Ecto neural progenitor cell (in vitro differentiated cells): ENCODE data around the gene EVC.

Source experiments
- DNase-seq: peaks from one replicate; pipeline ENCODE4 v3.0.0-alpha.2; 2018; ENCODE audit warnings: low spot score

The EVC gene

GRCh38 chr4:5730993-5731990, 20.3 kb downstream of the EVC start:
- no peak for DNase-seq

DNA sequence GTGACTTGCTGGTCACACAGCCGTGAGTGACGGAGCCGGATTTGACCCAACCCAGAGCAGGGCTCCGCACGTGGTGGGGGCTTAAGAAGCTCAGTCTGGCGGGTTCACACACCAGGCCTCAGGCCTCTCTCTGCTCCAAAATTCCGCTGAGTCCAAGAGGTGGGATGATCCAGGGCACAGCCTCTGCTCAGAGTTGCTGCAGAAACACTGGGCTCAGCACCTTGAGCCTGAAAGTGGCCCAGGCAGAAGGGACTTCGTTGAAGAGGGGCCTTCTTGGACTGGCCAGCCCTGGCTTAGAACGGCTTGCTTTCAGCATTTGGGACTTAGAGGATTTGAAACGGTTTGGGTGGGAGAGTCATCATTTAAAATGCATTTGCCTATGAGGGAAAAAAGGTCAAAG, 21.2 kb downstream of the EVC start:
- DNase-seq, result no peak

DNA sequence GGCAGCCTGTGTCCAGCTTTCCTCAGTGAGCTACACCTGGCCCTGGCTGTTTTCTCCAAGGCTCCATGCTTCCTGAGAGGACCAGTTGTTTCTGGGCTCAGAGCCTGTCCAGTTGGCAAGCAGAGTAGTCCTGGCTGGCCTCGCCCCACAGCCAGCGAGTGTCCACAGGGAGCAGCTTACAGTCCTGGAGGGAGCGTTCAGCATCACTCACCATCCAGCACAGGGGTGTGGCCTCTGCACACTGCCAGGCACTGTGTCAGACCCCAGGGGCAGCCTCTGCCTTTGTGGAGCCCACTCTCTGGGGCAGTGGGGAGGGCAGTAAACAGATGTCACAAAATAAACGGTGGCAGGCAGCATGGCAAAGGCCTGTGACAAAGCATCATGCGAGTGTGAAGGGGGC, 23.9 kb downstream of the EVC start:
- DNase-seq, result no peak

- DNase-seq, result no peak
These were observed 24.5 kb downstream of the EVC start for GRCh38 chr4:5735463-5735862.

DNA sequence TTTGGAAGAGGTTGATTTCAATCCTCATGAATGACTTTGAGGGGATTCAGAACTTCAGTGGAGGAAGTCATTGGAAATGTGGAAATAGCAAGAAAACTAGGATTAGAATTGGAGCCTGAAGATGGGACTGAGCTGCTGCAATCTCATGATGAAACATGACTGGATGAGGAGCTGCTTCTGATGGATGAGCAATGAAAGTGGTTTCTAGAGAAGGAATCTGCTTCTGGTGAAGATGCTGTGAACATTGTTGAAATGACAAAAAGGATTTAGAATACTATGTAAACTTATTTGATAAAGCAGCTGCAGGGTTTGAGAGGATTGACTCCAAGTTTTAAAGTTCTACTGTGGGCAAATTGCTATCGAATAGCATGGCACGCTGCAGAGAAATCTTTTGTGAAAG, 27.1 kb downstream of the EVC start:
- DNase-seq, result no peak

GRCh38 chr4:5742388-5742787, 31.4 kb downstream of the EVC start:
- no peak for DNase-seq

GRCh38 chr4:5742968-5743367, 32.0 kb downstream of the EVC start:
- DNase-seq, result no peak

DNA sequence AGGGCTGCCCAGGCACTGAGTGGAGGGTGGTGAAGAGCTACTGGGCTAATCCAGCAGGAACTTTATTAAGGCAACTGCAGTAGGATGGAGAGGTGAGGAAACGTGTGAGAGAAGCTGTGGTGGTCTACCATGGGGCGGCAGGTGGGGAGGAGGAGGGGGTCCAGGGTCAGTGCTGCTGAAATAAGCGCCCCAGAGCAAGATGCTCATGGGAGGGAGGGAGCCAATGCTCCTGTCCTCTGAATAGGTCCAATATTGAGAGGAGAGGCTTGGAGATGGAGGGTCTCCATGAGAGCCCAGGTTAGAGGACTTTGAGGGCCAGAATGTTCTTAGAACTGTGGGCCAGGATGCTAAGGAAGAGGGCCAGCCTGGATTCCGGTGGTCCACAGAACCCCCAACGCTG, 35.2 kb downstream of the EVC start:
- no peak for DNase-seq

DNA sequence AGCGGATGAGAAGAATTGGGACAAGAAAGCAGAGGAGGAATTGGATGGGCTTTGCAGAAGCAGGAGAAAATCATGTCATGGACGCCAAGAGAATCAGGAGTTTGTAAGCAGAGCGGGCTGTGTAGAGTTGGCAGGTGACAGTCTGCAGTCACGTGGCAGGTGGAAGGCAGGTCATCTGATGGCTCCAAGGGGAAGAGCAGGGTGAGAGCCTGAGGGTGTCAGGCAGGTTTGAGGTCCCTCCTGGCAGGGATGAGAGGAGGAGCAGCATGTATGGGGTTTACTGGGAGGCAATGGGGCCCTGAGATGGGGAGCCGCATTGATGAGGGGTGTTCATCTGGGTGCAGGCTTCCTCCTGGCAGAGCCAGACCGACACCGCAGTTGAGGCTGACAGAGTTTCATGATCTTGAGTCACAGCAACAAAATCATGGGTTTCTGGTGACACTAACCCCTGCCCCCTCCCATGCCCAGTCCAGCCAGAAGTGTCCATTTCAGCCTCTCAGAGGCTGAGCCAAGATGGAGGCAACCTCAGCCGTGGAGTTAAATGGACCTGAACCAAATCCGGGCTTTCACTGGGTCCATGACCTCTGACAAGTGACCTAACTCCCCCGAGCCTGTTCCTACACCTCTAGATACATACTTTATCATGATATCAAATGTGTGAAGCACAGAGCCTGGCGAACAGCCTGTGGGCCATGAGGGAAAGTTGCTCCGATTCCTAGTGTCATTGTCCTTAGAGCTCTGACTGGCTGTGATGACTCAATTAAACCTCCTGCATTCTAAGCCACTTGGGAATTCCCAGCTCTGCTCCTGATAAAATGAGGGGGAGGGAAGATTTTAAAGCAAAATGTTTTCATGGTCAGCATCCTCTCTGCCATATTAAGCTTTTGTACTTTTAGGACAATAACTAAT, 36.1 kb downstream of the EVC start:
- DNase-seq, result no peak

DNA sequence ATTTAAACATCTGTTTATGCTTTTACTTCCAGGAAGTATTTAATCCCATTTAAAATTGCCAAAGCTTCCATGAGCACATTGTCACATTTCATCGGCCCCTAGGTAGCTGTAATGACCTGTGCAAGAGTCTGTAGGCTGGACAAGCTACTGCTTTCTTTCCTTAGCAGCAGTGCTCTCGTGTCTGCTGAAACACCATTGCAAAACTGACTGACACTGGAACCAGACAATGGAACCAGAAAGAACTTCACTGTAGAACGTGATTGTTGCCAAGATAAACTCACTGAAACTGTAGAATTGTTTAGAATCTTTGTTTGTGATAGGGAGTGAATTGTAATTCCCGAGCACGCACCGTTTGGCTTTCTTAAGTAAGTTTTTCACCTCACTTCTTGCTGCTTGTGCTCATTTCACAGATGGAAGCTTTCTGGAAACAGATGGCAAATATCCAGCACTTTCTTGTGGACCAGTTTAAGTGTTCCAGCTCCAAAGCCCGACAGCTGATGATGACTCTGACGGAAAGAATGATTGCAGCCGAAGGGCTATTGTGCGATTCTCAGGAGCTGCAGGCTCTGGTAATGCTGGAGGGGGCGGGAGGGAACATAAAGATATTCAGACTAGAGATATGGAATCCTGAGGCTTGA, 36.9 kb downstream of the EVC start:
- DNase-seq, result no peak

DNA sequence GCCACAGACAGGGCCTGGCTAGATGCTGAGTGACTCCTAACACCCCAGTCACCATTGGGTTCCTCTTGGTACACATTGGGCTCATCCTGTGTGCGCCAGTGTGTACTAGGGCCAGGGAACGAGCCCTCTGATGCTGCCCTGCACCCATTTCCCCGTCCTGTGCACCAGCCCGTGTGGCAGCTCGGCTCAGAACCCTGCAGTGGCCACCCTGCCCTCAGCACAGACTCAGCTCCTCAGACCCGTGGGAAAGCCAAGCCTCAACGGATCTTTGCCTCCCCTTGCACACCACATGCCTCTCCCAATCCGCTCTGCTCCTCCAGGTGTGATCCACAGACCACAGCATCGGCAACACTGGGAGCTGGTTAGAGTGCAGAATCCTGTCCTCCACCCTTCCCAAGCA, 38.6 kb downstream of the EVC start:
- no peak for DNase-seq

DNA sequence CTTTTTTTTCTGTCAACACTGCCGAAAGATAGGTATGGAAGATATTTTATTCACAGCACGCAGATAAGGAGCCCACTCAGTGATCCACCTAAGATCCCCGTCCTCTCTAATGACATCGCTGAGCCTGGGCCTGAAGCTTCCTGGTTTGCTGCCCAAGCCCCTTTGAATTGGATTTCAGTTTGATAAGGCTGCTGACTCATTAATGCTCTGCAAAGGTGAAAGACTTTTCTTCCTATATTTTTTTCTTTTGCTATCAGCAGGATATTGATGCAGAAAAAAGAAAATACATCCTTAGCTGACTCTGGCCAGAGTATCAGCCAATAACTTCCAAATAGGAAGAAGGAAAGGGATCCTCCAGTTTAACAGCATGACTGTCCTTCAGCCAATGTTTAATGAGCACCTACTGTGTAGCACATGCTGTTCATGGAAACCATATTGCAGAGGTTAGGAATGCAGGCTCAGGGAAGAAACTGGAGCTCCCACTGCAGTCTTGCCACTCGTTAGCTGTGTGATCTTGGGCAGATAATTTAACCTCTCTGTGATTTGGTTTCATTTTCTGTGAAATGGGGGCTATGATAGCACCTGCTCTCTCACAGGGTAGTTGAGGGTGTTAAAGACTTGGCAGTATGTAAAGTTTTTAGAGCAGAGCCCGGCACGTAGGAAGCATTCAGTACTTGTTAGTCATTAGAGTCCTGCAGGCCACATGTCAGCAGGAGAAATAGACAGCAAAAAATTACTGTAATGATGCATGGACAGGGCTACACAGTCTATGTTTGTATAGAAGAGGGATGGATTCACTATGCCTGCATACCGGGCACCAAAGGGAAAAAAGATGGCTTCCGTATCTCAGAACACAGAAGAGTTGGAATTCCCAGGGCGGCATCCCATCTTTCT, 39.3 kb downstream of the EVC start:
- no peak for DNase-seq

DNA sequence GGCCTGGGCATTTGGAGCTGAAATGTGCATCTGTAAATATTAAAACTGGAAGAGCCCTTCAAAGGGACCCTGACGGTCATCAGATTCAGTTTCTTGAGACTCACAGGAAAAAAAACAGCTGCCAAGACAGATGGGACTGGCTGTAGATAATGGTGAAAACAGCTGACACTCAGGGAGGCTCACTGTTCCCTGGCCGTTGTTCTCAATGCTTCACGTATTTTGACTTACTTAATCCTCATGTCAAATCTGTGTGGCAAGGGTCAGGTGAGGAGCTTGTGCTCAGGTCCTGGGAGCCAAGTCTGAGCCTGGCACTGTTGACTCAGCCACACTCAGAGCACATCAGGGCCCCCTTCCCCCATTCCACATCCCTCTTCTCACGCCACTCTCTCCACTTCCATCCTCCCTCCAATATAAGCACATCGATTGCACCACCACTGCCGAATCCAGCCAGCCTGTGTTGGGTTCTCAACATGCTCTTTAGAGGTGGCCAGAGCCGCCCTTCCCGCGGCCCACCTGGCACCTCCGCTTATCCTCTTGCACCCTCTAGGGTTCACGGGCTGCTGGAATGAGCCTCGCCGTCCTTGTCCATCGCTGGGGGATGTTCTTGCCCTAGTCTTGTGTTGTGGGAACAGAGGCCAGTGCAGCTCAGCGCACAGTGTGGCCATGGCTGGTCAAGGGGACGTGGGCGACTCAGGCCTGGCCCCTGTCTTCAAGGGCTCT, 40.1 kb downstream of the EVC start:
- no peak for DNase-seq

- no peak for DNase-seq
These were observed 40.8 kb downstream of the EVC start for GRCh38 chr4:5751666-5752375.

- DNase-seq, result peak; percentile 55
These were observed 41.6 kb downstream of the EVC start for GRCh38 chr4:5752376-5753184.

GRCh38 chr4:5753366-5753765, 42.4 kb downstream of the EVC start:
- DNase-seq, result no peak

DNA sequence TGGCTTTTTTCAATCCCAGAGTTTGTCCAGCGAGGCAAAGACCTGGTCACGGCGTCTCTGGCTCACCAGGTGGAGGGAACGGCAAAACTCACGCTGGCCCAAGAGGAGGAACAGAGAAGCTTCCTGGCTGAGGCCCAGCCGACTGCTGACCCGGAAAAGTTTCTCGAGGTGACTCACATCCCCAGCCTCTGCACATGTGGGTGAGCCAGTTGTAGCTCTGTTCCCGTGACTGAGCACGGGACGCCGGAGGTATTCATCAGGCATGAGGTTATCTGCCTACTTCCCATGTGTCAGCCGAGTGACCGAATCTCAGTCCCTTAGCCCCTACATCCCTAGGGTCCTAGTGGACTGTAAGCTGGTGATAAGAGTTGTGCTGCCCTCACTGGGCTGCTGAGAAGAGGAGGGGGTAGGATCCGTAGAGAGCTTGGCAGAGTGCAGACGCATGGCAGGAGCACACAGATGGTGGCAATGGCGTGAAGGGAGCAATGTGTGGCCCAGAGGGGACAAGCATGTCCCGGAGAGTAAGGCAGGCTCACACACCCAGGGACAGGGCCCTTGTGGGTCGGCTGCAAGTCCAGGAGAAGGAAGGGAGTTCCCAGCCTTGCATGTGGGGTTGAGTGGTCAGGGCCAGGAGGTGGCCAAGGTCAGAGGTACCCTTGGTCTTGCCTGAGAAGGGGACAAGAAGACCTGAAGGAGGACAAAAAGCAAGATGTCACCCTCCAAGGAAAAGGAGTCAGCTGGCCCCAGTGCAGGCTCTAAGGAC, 42.9 kb downstream of the EVC start:
- no peak for DNase-seq

DNA sequence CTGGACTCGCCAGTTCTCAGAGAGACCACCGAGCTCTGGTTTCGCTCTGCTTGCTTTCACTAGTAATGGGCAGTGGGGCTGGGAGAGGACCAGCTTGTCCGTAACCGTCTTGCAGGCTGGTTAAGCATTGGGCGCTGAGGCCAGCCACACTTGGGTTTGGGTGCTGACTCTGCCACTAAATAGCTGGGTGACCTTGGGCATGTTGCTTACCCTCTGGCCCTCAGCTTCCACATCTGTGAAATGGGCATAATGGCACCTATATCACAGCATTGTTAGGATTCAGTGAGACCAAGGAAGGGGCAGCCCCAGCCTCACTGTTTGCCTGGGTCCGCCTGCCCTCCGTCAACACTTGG, 43.5 kb downstream of the EVC start:
- DNase-seq, result no peak

DNA sequence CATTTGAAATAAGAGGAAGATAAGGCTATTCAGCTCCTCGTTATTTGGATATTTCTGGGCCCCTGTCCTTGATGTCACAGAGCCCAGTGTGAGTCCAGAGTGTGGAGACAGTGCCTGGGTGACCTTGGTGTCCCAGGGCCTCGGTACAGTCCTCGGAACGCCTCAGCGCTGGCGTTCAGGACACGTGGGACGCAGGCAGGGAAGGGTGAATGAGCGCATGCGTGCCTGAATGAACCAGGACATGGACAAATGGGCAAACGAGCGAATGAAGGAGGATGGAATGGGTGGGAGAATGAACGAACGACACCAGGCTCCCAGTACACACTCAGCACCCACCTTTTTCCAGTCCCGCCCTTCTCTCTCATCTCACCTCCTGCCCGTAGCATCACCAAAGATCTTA, 44.2 kb downstream of the EVC start:
- no peak for DNase-seq
